Measurements from ENCODE around the gene CYTH3.
"Not testable (repeated sequence)": the region's sequence is repeated elsewhere in the genome, so short reads cannot be mapped to it uniquely, and the experiment has no call there.

The CYTH3 gene

DNA sequence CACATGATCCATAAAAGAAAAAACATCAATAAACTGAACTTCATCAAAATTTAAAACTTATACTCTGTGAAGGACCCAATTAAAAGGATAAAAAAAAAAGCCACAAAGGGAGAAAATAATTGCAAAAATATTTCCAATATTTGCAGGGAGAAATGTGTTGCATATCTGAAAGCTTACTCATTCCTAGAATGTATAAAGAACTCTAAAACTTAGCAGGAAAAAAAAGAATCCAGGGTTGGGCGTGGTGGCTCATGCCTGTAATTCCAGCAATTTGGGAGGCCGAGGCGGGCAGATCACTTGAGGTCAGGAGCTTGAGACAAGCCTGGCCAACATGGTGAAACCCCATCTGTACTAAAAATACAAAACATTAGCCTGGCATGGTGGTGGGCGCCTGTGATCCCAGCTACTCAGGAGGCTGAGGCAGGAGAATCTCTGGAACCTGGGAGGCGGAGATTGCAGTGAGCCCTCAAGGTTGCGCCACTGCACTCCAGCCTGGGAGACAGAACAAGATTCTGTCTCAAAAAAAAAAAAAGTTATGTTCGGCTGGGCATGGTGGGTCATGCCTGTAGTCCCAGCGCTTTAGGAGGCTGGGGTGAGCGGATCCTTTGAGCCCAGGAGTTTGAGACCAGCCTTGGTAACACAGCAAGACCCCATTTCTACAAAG is 11.1 kb upstream of the CYTH3 start:
- in situ Hi-C loops (cut with MboI; ENCODE audit: low sequenced_read_pairs): not testable (repeated sequence)

DNA sequence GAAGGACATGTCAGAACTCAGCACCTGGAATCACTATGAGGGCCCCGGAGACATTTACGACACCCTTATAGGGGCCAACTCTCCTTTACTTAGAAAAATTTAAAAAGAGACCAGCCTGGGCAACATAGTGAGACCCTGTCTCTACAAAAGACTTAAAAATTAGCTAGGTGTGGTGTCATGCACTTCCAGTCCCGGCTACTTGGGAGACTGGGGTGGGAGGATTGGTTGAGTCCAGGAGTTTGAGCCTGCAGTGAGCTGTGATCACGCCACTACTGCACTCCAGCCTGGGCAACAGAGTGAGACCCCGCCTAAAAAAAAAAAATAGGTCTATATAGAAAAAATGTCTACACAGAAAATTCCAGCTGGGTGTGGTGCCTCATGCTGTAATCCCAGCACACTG is 7.5 kb upstream of the CYTH3 start:
- in situ Hi-C loops (cut with MboI; ENCODE audit: low sequenced_read_pairs): no loop called here

DNA sequence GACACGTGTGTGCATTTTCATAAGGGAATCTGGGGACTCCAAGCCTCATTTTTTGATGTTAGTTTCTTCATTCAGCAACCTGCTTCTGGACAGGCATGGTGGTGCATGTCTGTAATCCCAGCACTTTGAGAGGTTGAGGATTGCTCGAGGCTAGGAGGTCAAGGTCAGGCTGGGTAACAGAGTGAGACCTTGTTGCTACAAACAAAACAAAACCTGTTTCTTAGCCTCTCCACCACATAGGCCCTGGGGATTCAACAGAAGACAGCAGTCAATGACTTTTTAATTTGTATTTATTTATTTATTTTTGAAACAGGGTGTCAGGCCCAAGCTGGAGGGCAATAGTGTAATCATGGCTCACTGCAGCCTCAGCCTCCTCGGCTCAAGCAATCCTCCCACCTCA is 6.9 kb upstream of the CYTH3 start:
- in situ Hi-C loops (cut with MboI; ENCODE audit: low sequenced_read_pairs): no loop called here

DNA sequence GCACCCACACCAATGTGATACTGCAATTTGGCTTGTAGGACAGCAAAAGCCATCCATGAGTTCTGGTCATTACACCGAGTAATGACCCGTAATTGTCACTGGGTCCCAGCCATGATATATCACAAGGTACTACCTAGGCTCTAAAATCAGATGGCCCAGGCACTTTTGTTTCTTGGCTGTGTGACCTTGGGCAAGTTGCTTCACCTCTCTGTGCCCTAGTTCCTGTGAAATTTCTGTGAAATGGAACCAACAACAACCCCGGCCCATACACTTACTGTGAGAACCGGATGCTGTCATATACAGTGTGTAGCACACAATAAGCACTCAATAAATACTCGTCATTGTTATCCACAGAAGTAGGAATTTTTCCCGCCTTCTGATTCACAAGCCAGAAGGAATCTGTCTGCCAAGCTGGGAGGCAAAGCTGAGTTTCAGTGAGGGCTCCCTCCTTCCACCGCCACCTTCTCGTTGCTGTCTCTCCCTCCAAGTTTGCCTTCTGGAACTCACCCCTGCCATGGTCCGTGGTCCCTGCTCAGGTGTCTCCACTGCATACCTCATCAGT is 6.4 kb upstream of the CYTH3 start:
- in situ Hi-C loops (cut with MboI; ENCODE audit: low sequenced_read_pairs): no loop called here

DNA sequence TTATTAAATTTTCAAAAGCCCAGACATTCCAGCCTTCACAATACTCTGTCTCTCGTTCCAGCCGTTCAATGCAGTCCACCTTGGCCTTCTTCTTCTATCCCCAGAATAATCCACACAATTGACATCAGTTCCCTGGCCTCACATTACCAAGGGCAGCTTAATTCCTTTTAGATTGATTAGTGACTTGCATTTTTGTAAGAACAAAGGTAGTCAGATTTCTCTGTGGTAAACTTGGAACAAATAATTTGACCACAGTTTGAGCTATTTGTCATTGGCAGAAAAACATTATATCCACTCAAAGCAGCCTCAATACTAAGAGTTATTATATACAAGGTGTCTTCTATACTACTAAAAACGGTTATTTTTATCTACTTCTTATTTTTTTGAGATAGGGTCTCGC is 5.1 kb upstream of the CYTH3 start:
- in situ Hi-C loops (cut with MboI; ENCODE audit: low sequenced_read_pairs): no loop called here

DNA sequence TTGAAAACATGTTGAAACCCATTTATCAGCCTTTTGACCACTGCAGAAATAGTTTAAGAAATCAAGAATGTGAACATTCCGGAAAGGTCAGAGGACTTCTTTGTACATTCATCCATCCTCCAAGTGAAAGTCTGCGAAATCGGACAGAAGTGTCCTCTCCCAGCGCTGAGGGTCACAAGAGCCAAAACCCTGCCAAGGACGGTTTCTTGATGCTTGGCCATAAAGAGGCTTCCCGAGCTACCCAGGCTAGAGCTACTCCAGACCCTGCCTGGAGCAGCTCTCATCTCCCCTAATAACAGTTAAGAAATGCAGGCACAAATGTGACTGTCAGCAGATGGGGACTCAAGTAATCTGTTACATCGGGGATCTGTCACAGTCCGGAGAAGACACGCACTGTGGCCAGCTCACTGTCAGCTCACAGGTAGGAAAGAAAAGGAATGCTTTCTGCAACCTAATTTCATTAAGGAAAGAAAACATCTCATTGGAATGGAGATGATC is 4.5 kb upstream of the CYTH3 start:
- in situ Hi-C loops (cut with MboI; ENCODE audit: low sequenced_read_pairs): no loop called here

DNA sequence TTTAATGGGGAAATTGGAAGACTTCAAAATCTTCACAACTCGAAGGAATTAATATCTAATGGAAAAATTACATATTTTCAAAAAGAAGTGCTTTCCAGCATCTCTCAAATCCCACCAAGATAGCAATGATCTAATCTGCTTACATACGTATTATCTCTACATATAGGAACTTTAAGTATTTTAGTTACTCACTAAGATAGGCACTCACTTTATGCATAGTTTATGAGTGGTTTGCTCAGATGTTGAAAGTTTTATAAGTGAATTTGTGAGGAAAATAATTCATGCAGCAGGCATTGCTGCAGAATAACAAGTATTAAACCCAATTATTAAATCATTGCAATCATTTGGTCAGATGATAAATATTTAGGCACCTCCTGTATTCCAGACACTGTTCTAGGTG is 2.3 kb upstream of the CYTH3 start:
- in situ Hi-C loops (cut with MboI; ENCODE audit: low sequenced_read_pairs): no loop called here

DNA sequence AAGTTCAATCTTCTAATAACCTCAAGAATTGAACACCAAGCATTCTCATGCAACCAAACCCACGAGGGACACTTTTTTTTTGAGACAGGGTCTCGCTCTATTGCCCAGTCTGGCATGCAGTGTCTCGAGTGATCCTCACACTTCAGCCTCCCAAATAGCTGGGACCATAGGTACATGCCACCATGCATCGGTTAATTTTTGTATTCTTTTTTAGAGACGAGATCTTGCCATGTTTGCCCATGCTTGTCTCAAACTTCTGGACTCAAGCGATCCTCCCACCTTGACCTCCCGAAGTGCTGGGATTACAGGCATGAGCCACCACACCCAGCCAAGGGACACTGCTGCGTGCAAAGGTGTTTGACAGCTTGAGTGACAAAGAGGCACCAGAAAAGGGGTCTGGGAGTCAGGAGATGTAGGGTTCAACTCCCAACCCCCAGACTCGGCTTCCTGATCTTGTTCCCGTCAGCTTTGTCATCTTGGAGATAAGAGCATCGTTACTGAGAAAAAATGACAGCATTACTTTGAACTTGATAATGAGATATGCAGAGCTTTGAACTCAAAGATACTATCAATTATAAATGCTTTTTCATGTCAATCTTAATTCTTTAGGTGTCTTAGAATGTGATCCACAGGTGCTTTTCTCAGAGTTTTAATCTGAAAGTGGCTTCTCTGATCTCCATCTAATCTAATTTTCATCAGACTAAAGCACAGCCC is 1.6 kb upstream of the CYTH3 start:
- in situ Hi-C loops (cut with MboI; ENCODE audit: low sequenced_read_pairs): no loop called here

DNA sequence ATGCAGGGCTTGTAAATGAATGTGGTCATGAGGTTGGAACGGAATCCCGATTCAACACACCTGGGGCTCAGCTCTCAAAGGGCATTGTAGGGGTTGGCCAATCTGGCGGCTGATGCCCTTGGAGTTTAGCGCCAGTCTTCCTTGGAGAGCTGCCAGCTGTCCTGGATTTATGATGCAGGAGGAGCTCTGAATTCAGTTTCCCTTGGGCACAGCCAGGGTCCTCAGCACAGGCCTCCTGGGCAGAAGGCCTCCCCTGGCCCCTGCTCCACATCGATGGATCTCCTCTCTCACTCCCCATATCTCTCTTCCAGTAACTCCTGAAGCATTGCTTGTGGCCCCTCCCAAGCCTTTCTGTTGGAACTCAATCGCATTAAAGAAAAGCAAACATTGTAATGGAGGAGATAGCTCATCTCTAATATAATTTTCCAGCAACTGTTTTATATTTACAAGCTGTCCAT is 985 bp upstream of the CYTH3 start:
- in situ Hi-C loops (cut with MboI; ENCODE audit: low sequenced_read_pairs): no loop called here

DNA sequence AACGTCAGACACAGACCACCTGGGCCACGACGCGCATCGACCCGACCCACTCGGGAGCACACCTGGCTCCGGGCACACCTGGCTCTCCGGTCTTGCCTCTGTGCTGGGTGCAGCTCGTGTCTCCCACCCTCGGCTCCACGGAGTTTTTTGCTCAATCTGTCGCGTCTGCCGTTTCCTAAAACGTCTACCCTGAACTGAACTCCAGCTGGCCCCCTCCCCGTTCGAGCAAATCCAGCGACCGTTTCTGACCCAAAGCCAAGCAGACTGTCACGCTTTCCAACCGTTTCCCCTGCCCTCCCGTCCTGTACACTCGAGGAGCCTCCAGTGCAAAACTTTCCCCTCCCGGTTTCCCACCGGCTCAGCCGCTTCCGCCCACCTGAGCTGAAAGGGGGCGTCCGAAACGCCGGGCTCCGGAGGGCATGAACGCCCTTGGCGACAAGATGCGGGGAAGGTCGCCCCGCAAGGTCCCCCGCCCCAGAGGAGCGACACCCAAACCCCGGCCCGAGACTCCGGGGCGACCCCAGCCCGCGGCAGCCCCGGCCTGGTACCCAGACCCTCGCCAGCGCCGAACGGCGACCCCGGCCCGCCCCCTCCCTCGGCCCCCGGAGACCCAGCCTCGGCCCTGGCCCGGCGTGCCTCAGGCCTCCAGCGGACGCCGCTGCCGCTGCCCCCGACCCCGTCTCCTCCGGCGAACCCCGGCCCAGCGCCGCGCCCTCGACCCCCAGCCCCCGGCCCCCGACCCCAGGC is 557 bp downstream of the CYTH3 start:
- in situ Hi-C loops (cut with MboI; ENCODE audit: low sequenced_read_pairs): no loop called here

DNA sequence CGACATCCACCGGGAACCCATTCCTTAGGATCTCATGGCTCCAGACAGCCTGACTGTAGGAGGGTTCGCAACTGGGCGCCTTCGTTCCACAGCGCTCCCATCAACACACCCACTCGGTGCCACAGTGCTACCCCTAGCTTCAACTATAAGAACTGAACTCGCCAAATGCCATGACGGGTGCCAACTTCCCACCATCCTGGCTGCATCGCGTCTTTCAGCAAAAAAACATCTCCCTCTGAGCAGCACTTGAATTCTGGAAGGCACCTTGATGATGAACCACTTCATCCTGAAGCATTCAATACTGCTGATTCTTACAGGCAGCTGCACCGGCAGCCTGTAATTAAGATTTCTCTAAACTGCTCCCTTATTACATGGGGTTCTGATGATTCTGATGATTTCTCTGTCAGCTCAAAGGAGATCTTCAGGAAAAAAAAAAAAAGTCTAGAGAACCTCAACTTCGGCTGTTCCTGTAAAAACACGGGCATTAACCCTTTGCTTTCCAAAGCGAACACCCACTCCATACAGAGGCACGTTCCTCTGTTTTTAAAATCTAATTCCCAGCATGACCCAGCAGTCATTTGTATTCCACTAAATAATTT is 1.3 kb downstream of the CYTH3 start:
- in situ Hi-C loops (cut with MboI; ENCODE audit: low sequenced_read_pairs): no loop called here

DNA sequence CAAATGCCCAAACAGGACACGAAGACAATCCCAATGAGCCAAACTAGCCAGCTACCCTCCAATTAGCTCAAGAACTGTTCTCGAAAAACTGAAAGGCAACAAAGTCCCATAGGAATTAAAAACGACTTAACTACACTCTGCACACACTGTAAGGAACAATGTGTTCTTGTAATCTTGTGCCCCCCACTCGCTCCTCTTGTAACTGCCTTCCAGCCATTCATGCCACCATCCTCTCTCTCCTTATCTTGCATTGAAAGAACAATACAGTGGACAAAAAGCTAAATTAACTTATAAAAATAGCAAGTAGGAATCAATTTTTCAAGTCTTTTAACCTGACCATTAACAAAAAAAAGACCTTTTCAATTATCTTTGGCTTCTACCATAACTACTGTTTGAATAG is 2.9 kb downstream of the CYTH3 start:
- in situ Hi-C loops (cut with MboI; ENCODE audit: low sequenced_read_pairs): no loop called here

DNA sequence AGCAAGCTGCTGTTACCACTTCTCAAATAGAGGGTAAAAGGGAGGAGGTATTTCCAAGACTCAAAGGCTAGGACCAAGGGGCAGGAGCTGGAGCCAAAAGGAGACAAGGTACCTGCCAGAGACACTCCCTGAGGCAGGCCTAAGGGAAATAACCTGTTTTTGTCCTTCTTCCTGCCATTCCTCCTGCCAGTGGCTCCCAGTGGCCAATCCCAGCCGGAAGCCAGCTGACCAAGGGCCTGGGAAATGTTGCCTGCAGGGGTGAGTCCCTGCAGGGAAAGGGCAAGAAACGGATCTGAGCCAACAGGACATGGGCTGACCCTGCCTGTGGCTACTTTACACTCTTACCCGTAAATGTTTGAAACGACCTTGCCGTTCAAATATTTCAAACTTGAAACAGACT is 3.5 kb downstream of the CYTH3 start:
- in situ Hi-C loops (cut with MboI; ENCODE audit: low sequenced_read_pairs): no loop called here

DNA sequence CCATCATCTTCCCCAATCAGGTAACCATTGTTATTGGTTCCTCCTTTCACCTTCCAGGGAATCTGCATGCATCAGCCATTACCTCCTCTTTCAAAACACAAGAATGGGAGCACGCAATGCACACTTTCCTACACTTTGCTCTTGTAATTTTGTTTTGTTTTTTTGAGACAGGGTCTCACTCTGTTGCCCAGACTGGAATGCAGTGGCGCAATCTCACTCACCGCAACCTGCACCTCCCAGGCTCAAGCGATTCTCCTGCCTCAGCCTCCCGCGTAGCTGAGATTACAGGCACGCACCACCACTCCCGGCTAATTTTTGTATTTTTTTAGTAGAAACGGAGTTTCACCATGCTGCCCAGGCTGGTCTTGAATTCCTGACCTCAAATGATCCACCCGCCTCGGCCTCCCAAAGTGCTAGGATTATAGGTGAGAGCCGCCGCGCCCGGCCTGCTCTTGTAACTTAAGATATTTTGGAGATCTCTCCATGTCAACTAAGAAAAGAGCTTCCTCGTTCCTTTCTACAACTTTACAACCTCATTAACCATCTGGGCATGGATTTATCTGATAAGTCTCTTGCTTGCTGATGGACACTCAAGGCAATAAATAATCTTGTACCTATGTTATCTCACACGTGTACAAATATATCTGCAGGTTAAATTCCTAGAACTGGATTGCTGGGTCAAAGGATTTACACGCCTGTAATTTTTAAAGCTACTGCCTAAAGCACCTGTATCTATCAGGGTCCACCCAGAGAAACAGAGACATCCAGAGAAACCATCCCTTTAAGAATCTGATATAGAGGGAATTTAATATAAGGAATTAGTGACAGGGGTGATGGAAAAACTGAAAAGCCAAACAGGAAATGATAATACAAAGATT is 4.2 kb downstream of the CYTH3 start:
- in situ Hi-C loops (cut with MboI; ENCODE audit: low sequenced_read_pairs): no loop called here

DNA sequence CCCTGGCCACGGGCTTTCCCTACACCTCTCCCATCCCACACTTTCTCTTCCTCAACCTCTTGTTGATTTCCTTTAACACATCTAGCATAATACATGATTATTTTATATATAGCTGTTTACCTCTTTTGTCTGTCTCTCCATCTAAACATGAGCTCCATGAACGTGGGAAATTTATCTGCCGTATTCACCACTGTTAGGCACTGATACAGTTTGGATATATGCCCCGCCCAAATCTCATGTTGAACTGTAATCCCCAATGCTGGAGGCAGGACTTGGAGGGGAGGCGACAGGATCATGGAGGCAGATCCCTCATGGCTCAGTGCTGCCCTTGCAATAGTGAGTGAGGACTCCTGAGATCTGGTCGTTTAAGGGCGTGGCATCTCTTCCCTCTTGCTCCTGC is 5.7 kb downstream of the CYTH3 start:
- in situ Hi-C loops (cut with MboI; ENCODE audit: low sequenced_read_pairs): no loop called here

DNA sequence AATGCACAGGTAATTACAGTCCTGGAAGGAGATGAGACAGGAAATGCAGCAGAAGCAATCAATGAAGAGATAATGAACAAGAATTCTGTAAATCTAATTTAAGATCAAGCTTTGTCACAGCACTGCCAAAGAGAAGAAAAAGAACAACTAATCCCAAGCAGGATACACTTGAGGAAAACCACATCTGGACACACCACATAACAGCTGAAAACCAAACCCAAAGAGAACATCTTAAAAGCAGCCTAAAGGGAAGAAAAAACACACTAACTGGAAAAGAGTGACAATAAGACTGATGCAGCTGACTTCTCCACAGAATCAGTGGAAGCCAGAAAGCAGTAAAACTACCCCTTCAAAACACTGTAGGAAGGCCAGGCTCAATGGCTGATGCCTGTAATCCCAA is 10.2 kb downstream of the CYTH3 start:
- in situ Hi-C loops (cut with MboI; ENCODE audit: low sequenced_read_pairs): no loop called here

DNA sequence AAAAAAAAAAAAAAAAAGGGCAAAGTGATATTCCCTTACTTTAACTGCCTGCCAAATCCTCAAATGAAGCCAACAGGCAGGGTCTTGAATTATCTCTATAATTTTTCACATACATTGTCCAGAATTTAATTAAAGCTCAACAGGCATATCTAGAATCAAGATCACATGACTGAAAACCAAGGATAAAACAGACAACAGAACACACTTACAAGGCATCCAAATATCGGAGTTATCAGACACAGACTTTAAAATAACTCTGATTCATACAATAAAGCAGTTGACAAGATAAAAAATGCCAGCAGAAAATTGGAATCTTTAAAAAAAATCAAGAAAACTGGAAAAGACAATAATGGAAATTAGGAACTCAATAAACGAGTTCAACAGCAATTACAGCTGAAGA is 10.7 kb downstream of the CYTH3 start:
- in situ Hi-C loops (cut with MboI; ENCODE audit: low sequenced_read_pairs): no loop called here

DNA sequence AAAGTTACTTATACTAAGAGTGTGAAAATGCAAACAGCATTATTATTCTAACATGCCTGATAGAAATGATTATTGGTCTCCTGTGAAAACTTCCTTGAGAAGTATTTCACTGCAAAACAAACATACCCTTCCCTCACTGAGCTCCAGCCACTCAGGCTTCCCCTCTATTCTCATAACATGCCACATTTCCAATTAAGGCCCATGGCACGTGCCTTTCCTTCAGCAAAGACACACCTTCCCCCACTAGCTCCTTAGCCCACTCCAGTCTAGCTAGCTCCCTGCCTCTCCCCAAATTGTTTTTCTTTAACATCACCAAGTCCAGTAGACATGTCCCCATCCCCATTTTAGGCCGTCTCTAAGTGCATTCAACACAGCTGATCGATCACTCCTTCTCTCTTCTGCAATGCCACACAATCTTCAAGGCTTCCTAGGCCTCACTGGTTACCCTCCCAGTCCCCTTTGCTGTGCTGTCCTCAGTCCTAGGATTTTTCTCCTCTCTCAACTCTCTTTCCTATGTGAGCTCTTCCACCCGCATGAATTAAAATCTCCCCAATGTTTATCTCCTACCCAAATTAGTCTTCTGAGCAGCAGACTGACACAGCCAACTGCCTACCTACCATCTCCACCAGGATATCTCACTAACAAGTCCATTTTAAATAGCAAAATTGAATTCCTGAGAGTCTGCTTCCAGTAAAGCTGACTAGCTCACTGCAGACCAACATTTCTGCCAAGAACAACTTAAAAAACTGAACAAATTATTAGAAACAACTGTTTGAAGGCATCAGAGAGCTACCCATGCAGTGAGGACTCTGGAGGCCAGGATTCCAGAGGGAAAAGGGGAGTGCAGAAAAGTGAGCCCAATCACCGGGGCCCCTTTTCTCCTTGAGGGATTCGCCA is 11.9 kb downstream of the CYTH3 start:
- in situ Hi-C loops (cut with MboI; ENCODE audit: low sequenced_read_pairs): no loop called here

DNA sequence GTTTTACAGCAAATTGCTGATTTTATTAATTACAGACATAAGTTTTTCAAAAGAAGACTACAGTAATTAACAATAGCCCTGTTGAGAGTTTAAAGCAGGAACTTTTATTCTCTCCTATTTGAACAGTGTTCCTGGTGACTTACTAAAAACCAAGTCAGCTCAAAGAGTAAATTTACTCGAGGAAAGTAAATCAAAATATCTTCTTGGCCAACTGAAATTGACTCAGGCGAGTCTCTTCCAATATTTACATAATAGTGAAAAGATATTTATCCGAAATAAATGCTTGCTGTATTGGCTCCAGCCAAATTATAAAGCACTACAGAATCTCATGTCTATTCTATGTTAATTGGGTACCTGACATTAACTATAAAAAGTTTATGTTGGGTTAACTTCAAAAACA is 13.2 kb downstream of the CYTH3 start:
- in situ Hi-C loops (cut with MboI; ENCODE audit: low sequenced_read_pairs): no loop called here
